Fibroblast of lung (primary cell): ENCODE data around the gene METTL8. TPM values are rescaled to one million over a fixed set of nuclear protein-coding genes. Genes with fewer than 3 reads are reported as not detected.
A peak's percentile ranks its signal among the peaks of the same experiment; 100 is the strongest.
"Not testable (repeated sequence)": the region's sequence is repeated elsewhere in the genome, so short reads cannot be mapped to it uniquely, and the experiment has no call there.

Experiments used
- DNase-seq, 2 donors: peaks; one replicate each; pipeline versions ENCODE4 v3.0.0 to v3.0.0-alpha.2; 2010; ENCODE audit warnings: low read depth in 2 of 2
- H2AFZ ChIP-seq: 2 replicates; pipeline ENCODE4 v1.5.1; 2012; ENCODE audit warnings: low read length, control low read depth, inconsistent platforms
- H3K27ac ChIP-seq: 2 replicates; pipeline ENCODE4 v1.5.1; 2011; ENCODE audit warnings: low read length, control low read depth; ENCODE audit not compliant: insufficient read depth
- H3K27me3 ChIP-seq: 2 replicates; pipeline ENCODE4 v1.5.1; 2011; ENCODE audit warnings: mild to moderate bottlenecking, low read length; ENCODE audit not compliant: control insufficient read depth, insufficient read depth
- H3K36me3 ChIP-seq: 2 replicates; pipeline ENCODE4 v1.5.1; 2011; ENCODE audit warnings: low read length; ENCODE audit not compliant: control insufficient read depth, insufficient read depth
- H3K4me1 ChIP-seq: 2 replicates; pipeline ENCODE4 v1.5.1; 2011; ENCODE audit warnings: low read length; ENCODE audit not compliant: control insufficient read depth, insufficient read depth; ENCODE audit errors: extremely low read depth
- H3K4me2 ChIP-seq: 2 replicates; pipeline ENCODE4 v1.5.1; 2011; ENCODE audit warnings: low read length, control low read depth; ENCODE audit not compliant: insufficient read depth; ENCODE audit errors: extremely low read depth
- H3K4me3 ChIP-seq, 4 experiments: fragments of 200-600 bp in 1 of 4; sonication (generic) in 1 of 4; replicated peaks in 1 of 4; 2 replicates each; pipeline ENCODE4 v1.5.1; 2011 to 2016; ENCODE audit warnings: low read length in 4 of 4, low read depth in 3 of 4, mild to moderate bottlenecking in 3 of 4, control low read depth in 2 of 4, inconsistent platforms in 1 of 4, mixed read lengths in 1 of 4; ENCODE audit not compliant: insufficient read depth in 1 of 4; ENCODE audit errors: control extremely low read depth in 1 of 4
- H3K79me2 ChIP-seq: 2 replicates; pipeline ENCODE4 v1.5.1; 2012; ENCODE audit warnings: mild to moderate bottlenecking, low read length, inconsistent platforms; ENCODE audit not compliant: control insufficient read depth, insufficient read depth
- H3K9ac ChIP-seq: 2 replicates; pipeline ENCODE4 v1.5.1; 2011; ENCODE audit warnings: mild to moderate bottlenecking, low read length, control low read depth; ENCODE audit not compliant: insufficient read depth
- H3K9me3 ChIP-seq: 2 replicates; pipeline ENCODE4 v1.5.1; 2012; ENCODE audit warnings: low read depth, low read length; ENCODE audit not compliant: control insufficient read depth, insufficient read depth
- H4K20me1 ChIP-seq: 2 replicates; pipeline ENCODE4 v1.5.1; 2011; ENCODE audit warnings: low read length; ENCODE audit not compliant: control insufficient read depth, insufficient read depth; ENCODE audit errors: extremely low read depth
- EZH2 ChIP-seq: IDR thresholded peaks from 2 replicates; pipeline ENCODE4 v1.5.1; 2012; ENCODE audit warnings: low read length, control low read depth, mild to moderate bottlenecking; ENCODE audit errors: missing control alignments
- polyA plus RNA-seq, 2 donors: library from polyadenylated mRNA; depleted of rRNA in 1 of 2; stranded (reverse) in 1 of 2; unstranded in 1 of 2; fragments of >200 nt; gene quantifications; 2 replicates each; pipeline ENCODE4 v1.2.1, GENCODE V29; 2011 to 2012; ENCODE audit warnings: missing spikeins in 1 of 2
- total RNA-seq: library from RNA; depleted of rRNA; stranded (reverse); fragments of >200 nt; gene quantifications from 2 replicates; pipeline ENCODE4 v1.2.1, GENCODE V29; 2014
- TF ChIP-seq, protein P1 (sequence below), 2 donors: IDR thresholded peaks in 1 of 2; conservative IDR thresholded peaks in 1 of 2; 1 replicate in 1 of 2; 2 replicates in 1 of 2; pipeline ENCODE4 v1.5.1; 2011 to 2012; ENCODE audit warnings: low read length in 2 of 2, control low read depth in 1 of 2, inconsistent platforms in 1 of 2, low read depth in 1 of 2, mild to moderate bottlenecking in 1 of 2

Gene METTL8
- total and polyA plus RNA-seq, 2 donors (not counting 1 experiment from before 2014, with no cell fraction given), result 16.7 to 22.4 TPM

DNA sequence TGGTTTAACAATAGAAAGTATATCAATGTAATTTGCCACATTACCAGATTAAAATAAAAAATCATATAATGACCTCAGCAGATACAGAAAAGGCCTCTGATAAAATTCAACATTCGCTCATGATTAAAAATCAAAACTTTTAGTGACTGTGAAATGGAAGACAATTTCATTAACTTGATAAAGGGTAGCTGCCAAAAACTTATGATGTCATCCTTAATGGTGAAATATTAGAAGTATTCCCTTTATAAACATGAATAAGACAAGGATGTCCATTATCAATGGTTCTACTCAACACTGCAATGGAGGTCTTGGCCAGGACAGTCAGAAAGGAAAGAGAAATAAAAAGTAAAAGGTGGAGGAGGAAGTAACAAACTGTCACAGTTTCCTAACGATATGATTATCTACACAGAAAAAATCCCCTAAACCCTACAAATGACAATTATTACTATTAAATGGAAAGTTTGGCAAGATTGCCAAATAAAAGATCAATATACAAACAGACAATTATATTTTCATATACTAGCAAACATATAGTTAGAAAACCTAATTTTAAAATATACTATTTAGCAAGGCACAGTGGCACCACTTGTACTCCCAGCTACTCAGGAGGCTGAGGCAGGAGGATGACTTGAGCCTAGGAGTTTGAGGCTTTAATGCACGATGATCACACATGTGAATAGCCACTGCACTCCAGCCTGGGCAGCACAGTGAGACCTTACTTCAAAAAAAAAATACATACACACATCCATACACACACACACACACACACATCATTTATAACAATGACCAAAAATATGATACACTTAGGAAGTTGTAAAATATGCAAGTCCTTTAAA, 12.8 kb downstream of the METTL8 start:
- no peak overlapping the region for H3K4me3 ChIP-seq
- H3K9me3 ChIP-seq, result no peaks in the 10 kb centered on the region
- H3K27me3 ChIP-seq, result no peaks in the 10 kb centered on the region
- no peak overlapping the region for H3K9ac ChIP-seq
- no peaks in the 10 kb centered on the region for H3K79me2 ChIP-seq
- H3K36me3 ChIP-seq, result no peaks in the 10 kb centered on the region
- no peak overlapping the region for H3K4me2 ChIP-seq
- H3K4me1 ChIP-seq, result no peaks in the 10 kb centered on the region
- no peaks in the 10 kb centered on the region for H4K20me1 ChIP-seq
- TF ChIP-seq, protein P1, sequence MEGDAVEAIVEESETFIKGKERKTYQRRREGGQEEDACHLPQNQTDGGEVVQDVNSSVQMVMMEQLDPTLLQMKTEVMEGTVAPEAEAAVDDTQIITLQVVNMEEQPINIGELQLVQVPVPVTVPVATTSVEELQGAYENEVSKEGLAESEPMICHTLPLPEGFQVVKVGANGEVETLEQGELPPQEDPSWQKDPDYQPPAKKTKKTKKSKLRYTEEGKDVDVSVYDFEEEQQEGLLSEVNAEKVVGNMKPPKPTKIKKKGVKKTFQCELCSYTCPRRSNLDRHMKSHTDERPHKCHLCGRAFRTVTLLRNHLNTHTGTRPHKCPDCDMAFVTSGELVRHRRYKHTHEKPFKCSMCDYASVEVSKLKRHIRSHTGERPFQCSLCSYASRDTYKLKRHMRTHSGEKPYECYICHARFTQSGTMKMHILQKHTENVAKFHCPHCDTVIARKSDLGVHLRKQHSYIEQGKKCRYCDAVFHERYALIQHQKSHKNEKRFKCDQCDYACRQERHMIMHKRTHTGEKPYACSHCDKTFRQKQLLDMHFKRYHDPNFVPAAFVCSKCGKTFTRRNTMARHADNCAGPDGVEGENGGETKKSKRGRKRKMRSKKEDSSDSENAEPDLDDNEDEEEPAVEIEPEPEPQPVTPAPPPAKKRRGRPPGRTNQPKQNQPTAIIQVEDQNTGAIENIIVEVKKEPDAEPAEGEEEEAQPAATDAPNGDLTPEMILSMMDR (conservative IDR thresholded peaks at IDR 0.05 in 1 of 2, IDR thresholded peaks at IDR 0.05 in 1 of 2; ENCODE audit: low read depth in 1 of 2, low read length in 2 of 2), result no peak
- no peak for TF ChIP-seq EZH2
- no peak overlapping the region for H3K27ac ChIP-seq
- DNase-seq, result no peak
- no peak overlapping the region for H2AFZ ChIP-seq

DNA sequence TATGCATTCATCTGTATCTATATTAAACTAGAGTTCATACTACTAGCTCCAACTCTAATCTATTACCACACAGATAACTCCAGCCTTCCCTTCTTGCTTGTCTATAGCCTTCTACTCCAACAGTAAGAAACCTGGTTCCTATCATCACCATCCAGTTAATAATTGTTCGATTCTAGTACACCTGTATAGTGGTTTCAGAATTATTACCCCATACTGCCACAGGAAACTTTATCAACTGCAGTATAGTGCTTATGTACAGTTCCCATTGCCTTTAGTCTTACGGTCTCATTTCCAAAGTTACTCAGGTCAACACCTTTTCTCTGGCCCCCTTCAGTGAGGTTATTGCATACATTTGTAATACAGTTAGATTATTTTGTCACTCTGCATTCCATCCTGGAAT, 14.5 kb downstream of the METTL8 start:
- H3K9me3 ChIP-seq, result no peaks in the 10 kb centered on the region
- DNase-seq, result no peak
- no peak overlapping the region for H3K9ac ChIP-seq
- H3K4me1 ChIP-seq, result no peaks in the 10 kb centered on the region
- H3K4me2 ChIP-seq, result no peak overlapping the region
- H3K27me3 ChIP-seq, result no peaks in the 10 kb centered on the region
- TF ChIP-seq, protein P1 (conservative IDR thresholded peaks at IDR 0.05 in 1 of 2, IDR thresholded peaks at IDR 0.05 in 1 of 2; ENCODE audit: low read depth in 1 of 2, low read length in 2 of 2), result no peak
- no peak for TF ChIP-seq EZH2
- no peaks in the 10 kb centered on the region for H3K36me3 ChIP-seq
- H4K20me1 ChIP-seq, result no peaks in the 10 kb centered on the region
- H2AFZ ChIP-seq, result no peak overlapping the region
- no peak overlapping the region for H3K4me3 ChIP-seq
- H3K79me2 ChIP-seq, result no peaks in the 10 kb centered on the region
- H3K27ac ChIP-seq, result no peak overlapping the region

GRCh38 chr2:171416009-171416926, 17.5 kb downstream of the METTL8 start:
- Histone ChIP-seq H3K9ac (no peak overlapping the region), H3K27ac (no peak overlapping the region), H2AFZ (no peak overlapping the region), H3K27me3 (no peaks in the 10 kb centered on the region), H3K4me2 (peak overlapping the region; percentile 7), H3K4me1 (peaks cover 6% of the 10 kb centered on the region), H3K9me3 (no peaks in the 10 kb centered on the region), H4K20me1 (no peaks in the 10 kb centered on the region), H3K36me3 (no peaks in the 10 kb centered on the region), H3K4me3 (peak overlapping the region in 2 of 4 experiments; percentile 11 to 20), H3K79me2 (no peaks in the 10 kb centered on the region)
- peak; percentile 95 to 97 for DNase-seq
- TF ChIP-seq, protein P1 (conservative IDR thresholded peaks at IDR 0.05 in 1 of 2, IDR thresholded peaks at IDR 0.05 in 1 of 2; ENCODE audit: low read depth in 1 of 2, low read length in 2 of 2), result peak; percentile 94 to 95
- no peak for TF ChIP-seq EZH2

DNA sequence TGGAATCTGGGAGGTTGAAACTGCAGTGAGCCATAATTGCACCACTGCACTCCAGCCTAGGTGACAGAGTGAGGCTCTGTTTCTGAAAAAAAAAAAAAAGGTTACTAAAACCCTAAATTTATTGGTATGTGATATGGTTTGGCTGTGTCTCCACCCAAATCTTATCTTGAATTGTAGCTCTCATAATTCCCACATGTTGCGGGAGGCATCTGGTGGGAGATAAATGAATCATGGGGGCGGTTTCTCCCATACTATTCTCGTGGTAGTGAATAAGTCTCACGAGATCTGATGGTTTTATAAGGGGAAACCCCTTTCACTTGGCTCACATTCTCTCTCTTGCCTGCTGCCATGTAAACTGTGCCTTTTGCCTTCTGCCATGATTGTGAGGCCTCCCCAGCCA, 19.1 kb downstream of the METTL8 start:
- H3K9me3 ChIP-seq, H3K27me3 ChIP-seq, H3K27ac ChIP-seq, H3K79me2 ChIP-seq, H3K4me2 ChIP-seq, H3K4me3 ChIP-seq, DNase-seq, H3K9ac ChIP-seq, H3K4me1 ChIP-seq, H2AFZ ChIP-seq, H4K20me1 ChIP-seq, H3K36me3 ChIP-seq: not testable (repeated sequence)
